ENCODE measurements around the gene CCDC148.

Gene CCDC148

GRCh38 chr2:158212301-158212700, 244.3 kb downstream of the CCDC148 start:
- DNase-seq (ENCODE audit: low spot score), result no peak

- no peak for DNase-seq (ENCODE audit: low spot score)
Observed at GRCh38 chr2:158211502-158211901, 245.1 kb downstream of the CCDC148 start.

GRCh38 chr2:158207354-158207753, 249.2 kb downstream of the CCDC148 start:
- DNase-seq (ENCODE audit: low spot score), result no peak

- DNase-seq (ENCODE audit: low spot score), result no peak
Observed at GRCh38 chr2:158205215-158205614, 251.3 kb downstream of the CCDC148 start.

GRCh38 chr2:158204741-158205165, 251.8 kb downstream of the CCDC148 start:
- DNase-seq (ENCODE audit: low spot score), result no peak

GRCh38 chr2:158202161-158202815, 254.3 kb downstream of the CCDC148 start:
- DNase-seq (ENCODE audit: low spot score), result no peak

GRCh38 chr2:158199928-158200650, 256.5 kb downstream of the CCDC148 start:
- no peak for DNase-seq (ENCODE audit: low spot score)

GRCh38 chr2:158197940-158198339, 258.6 kb downstream of the CCDC148 start:
- no peak for DNase-seq (ENCODE audit: low spot score)

- no peak for DNase-seq (ENCODE audit: low spot score)
Observed at GRCh38 chr2:158194229-158194628, 262.3 kb downstream of the CCDC148 start.

GRCh38 chr2:158192515-158193443, 263.8 kb downstream of the CCDC148 start:
- no peak for DNase-seq (ENCODE audit: low spot score)

- DNase-seq (ENCODE audit: low spot score), result no peak
Observed at GRCh38 chr2:158191076-158191895, 265.3 kb downstream of the CCDC148 start.

GRCh38 chr2:158189526-158189925, 267.0 kb downstream of the CCDC148 start:
- DNase-seq (ENCODE audit: low spot score), result no peak

GRCh38 chr2:158187908-158188307, 268.6 kb downstream of the CCDC148 start:
- DNase-seq (ENCODE audit: low spot score), result no peak

- DNase-seq (ENCODE audit: low spot score), result no peak
Observed at GRCh38 chr2:158184556-158185343, 271.8 kb downstream of the CCDC148 start.

- DNase-seq (ENCODE audit: low spot score), result no peak
Observed at GRCh38 chr2:158184001-158184400, 272.6 kb downstream of the CCDC148 start.

GRCh38 chr2:158182676-158183295, 273.8 kb downstream of the CCDC148 start:
- no peak for DNase-seq (ENCODE audit: low spot score)

- DNase-seq (ENCODE audit: low spot score), result no peak
Observed at GRCh38 chr2:158181171-158181570, 275.4 kb downstream of the CCDC148 start.

GRCh38 chr2:158179660-158180059, 276.9 kb downstream of the CCDC148 start:
- no peak for DNase-seq (ENCODE audit: low spot score)

GRCh38 chr2:158178646-158179045, 277.9 kb downstream of the CCDC148 start:
- no peak for DNase-seq (ENCODE audit: low spot score)

GRCh38 chr2:158174956-158175355, 281.6 kb downstream of the CCDC148 start:
- DNase-seq (ENCODE audit: low spot score), result no peak

Measured in hematopoietic multipotent progenitor cell treated with erythropoietin and hydrocortisone succinate and interleukin-3 and kit ligand, for 17 days (in vitro differentiated cells).